ENCODE measurements around the gene IL1B.
"Not testable (repeated sequence)": the region's sequence is repeated elsewhere in the genome, so short reads cannot be mapped to it uniquely, and the experiment has no call there.

The IL1B gene

DNA sequence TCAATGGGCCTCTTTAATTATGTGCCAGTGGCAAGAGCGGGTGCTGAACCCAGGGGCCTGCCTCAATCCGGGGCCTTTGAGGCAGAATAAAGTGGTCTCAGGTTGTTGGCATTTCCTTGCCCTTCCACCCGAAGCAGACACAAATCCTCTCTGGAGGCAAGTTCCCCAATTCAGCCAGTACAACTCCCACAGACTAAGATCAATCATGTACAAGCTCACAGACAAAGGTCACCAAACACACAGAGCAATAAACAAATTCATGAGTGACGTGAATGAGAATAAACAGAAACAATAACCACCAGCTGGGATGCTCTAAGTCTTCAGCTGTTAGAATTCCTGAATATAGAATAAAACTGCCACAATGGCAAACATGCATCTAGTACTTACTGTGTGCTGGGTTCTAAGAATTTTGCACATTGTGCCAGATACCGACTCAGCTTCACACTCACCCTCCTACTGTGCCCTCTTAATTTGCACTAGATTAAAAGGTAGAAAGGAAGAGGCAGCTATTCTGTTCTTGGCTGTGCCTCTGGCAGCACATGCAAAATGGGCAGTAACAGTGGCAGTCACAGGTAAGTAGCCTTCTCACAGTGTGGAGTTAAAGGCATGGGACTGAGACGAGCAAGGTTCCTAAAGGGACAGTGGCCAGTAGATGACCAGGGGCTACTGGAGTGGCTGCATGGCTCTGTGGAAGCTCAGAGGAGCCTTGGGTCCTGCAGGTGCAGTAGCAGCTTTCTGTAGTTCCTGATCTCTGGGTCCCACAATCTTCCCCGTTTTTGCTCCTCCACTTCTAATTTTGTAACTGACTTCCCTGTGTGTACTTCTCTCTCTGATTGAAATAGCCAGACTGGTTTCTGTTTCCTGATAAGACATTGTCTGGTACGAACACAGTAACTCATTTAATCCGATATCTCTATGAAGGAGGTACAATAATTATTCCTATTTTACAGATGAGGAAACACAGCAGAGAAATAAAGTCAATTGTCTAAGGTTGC, 34.6 kb upstream of the IL1B start:
- no peak overlapping the region for H3K4me3 ChIP-seq (ENCODE audit: low read depth, low read length)
- TF ChIP-seq, protein P1, sequence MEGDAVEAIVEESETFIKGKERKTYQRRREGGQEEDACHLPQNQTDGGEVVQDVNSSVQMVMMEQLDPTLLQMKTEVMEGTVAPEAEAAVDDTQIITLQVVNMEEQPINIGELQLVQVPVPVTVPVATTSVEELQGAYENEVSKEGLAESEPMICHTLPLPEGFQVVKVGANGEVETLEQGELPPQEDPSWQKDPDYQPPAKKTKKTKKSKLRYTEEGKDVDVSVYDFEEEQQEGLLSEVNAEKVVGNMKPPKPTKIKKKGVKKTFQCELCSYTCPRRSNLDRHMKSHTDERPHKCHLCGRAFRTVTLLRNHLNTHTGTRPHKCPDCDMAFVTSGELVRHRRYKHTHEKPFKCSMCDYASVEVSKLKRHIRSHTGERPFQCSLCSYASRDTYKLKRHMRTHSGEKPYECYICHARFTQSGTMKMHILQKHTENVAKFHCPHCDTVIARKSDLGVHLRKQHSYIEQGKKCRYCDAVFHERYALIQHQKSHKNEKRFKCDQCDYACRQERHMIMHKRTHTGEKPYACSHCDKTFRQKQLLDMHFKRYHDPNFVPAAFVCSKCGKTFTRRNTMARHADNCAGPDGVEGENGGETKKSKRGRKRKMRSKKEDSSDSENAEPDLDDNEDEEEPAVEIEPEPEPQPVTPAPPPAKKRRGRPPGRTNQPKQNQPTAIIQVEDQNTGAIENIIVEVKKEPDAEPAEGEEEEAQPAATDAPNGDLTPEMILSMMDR (IDR thresholded peaks at IDR 0.05; ENCODE audit: low read depth, low read length, missing control alignments), result no peak
- no peak for DNase-seq (ENCODE audit: low read depth)

DNA sequence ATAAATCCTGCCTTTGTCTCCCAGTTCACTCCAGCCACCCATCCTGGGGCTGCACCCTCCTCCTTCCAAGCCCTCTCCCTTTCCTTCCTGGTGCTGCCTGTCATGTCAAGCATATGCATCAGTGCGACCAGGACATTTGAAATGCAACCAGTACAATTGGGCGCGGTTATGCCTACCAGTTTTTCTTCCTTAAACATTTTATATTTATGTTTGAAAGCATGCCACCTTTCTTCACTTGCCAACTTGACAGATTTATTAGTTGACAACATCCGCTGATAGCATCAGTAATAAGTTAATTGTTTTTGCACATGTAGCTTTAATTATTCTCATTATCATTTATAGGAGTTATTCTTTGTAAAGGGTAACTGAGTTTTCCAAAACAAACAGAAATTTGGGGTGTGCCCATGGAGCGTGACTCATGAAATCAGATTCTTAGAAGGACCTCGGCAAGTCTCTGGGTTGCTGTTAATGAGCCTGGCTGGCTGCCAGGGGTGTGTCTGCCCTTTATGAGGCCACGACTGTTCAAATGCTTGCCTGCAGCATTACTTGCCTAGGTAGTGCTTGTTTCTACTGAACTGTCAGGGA, 32.8 kb upstream of the IL1B start:
- TF ChIP-seq, protein P1 (IDR thresholded peaks at IDR 0.05; ENCODE audit: low read depth, low read length, missing control alignments), result no peak
- no peak for DNase-seq (ENCODE audit: low read depth)
- no peak overlapping the region for H3K4me3 ChIP-seq (ENCODE audit: low read depth, low read length)

DNA sequence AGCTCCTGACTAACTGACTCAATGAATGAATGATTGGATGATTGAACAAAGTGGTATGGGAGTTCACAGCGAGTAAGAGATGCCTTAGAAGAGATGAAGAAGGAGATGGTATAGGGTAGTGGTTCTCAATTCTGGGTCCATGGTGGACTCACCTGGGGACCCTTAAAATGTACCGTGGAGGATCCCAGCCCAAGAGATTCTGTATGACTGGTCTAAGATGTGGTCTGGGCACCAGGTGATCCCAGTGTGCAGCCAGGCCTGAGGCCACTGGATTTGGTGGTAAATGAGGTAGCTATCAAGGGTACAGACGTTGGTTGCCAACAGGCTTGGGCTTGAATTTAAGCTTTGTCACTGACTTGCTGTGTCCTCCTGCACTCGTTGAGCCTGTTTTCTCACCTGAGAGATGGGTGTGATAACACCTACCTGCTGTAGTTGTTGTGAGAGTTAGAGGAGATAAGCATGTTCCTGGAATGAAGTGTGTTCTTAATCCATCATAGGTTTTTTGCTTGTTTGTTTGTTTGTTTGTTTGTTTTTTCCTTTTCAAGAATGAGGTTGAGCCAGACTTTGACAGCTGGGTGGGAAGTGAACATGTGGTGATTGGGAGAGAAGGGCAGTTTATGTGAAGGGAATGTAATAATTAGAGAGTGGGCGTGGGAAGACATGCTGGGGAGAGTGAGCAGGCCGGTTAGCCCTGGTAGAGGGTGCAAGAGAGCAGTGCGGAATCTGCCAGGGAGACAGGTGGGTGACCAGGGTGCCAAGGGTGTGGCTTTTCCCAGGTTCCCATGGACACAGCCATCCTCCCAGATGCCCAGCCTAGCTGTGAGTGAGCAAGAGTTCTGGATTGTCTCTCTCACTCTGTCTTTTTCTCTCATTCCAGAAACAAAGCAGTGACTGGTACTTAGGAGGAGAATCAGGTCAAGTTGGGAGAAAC, 31.4 kb upstream of the IL1B start:
- DNase-seq (ENCODE audit: low read depth), result no peak
- TF ChIP-seq, protein P1 (IDR thresholded peaks at IDR 0.05; ENCODE audit: low read depth, low read length, missing control alignments), result no peak

DNA sequence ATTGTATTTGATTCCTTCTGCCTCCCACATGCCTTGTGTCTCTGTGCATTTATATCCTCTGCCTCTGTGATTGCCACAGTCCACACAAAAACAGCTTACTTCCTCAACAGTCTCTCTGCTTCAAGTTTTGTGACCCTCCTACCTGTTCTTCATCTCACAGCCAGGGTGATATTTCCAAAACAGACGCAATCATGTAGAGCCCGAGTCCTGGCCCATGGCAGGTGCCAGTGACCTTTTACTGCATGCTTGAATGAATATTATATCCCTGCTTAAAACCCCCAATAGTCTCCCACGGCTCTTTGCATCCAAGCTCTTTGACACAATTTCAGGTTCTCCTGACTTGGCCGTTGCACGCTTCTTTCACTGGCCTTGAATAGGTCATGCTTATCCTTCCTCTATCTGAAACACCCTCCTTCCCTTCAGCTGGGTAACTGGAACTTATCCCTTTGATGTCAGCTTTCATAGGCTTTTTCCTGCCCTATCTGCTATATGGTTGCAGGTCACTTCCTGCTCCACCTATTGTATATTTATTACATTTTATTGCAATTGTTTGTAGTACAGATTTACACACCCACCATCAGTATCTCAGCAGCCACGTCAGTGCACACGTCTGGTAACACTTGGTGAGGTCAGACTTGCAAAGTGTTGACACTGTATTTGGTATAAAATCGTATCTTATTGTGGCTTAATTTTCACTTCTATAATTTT, 29.7 kb upstream of the IL1B start:
- no peak overlapping the region for H3K4me3 ChIP-seq (ENCODE audit: low read depth, low read length)
- no peak for DNase-seq (ENCODE audit: low read depth)
- TF ChIP-seq, protein P1 (IDR thresholded peaks at IDR 0.05; ENCODE audit: low read depth, low read length, missing control alignments), result no peak

More for the DNA sequence above, 31.4 kb upstream of the IL1B start:
- H3K4me3 ChIP-seq (ENCODE audit: low read depth, low read length), result no peak overlapping the region

DNA sequence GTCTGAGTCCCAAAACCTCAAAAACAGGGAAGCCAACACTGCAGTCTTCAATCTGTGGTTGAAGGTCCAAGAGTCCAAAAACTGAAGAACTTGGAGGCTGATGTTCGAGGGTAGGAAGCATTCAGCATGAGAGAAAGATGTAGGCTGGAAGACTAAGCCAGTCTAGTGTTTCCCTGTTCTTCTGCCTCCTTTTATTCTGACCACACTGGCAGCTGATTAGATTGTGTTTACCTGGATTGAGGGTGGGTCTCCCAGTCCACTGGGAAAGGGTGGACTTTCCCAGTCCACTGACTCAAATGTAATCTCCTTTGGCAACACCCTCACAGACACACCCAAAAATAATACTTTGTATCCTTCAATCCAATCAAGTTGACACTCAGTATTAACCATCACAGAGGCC, 27.5 kb upstream of the IL1B start:
- TF ChIP-seq, protein P1 (IDR thresholded peaks at IDR 0.05; ENCODE audit: low read depth, low read length, missing control alignments), result no peak
- H3K4me3 ChIP-seq (ENCODE audit: low read depth, low read length), result no peak overlapping the region
- DNase-seq (ENCODE audit: low read depth), result no peak

DNA sequence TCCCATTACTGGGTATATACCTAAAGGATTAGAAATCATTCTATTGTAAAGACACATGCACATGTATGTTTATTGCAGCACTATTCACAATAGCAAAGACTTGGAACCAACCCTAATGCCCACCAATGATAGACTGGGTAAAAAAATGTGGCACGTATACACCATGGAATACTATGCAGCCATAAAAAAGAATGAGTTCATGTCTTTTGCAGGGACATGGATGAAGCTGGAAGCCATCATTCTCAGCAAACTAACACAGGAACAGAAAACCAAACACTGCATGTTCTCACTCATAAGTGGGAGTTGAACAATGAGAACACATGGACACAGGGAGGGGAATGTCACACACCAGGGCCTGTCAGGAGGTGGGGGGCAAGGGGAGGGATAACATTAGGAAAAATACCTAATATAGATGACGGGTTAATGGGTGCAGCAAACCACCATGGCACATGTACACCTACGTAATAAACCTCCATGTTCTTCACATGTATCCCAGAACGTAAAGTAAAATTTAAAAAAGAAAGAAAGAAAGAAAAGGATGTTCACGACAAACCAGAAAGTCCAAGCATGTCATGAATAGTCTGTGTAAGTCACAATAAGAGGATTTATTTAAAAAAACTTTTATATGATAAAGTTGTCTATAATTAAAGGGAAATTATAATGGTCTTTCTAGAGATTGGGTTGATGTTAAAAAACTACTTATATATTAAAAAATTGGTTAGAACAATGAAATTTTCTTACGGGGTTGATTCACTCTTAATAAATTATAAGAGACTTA, 23.0 kb upstream of the IL1B start:
- not testable (repeated sequence) for DNase-seq (ENCODE audit: low read depth)

More for the DNA sequence above, 23.0 kb upstream of the IL1B start:
- not testable (repeated sequence) for H3K4me3 ChIP-seq (ENCODE audit: low read depth, low read length)

All from GM12864 (cell line).